ENCODE measurements around the gene IP6K1.

DNA sequence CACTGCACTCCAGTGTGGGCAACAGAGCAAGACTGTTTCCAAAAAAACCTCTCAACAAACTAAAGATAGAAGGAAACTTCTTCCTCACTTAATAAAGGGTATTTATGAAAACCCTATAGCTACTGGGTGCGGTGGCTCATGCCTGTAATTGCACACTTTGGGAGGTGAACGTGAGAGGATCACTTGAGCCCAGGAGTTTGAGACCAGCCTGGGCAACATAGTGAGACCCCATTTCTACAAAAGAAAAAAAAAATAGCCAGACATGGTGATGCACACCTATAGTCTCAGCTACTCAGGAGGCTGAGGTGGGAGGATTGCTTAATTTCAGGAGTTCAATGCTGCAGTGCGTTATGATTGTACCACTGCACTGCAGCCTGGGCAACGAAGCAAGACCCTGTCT lies 22.4 kb downstream of the IP6K1 start:
- TF ChIP-seq, protein P1, sequence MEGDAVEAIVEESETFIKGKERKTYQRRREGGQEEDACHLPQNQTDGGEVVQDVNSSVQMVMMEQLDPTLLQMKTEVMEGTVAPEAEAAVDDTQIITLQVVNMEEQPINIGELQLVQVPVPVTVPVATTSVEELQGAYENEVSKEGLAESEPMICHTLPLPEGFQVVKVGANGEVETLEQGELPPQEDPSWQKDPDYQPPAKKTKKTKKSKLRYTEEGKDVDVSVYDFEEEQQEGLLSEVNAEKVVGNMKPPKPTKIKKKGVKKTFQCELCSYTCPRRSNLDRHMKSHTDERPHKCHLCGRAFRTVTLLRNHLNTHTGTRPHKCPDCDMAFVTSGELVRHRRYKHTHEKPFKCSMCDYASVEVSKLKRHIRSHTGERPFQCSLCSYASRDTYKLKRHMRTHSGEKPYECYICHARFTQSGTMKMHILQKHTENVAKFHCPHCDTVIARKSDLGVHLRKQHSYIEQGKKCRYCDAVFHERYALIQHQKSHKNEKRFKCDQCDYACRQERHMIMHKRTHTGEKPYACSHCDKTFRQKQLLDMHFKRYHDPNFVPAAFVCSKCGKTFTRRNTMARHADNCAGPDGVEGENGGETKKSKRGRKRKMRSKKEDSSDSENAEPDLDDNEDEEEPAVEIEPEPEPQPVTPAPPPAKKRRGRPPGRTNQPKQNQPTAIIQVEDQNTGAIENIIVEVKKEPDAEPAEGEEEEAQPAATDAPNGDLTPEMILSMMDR (IDR thresholded peaks at IDR 0.05; ENCODE audit: borderline replicate concordance, extremely low read depth, low read length, poor library complexity, severe bottlenecking), result no peak
- TF ChIP-seq EZH2 (IDR thresholded peaks at IDR 0.05; ENCODE audit: borderline replicate concordance, low read depth, low read length, severe bottlenecking), result no peak
